SW 1271 (cell line): ENCODE data around the gene DPP6.
"Not testable (repeated sequence)": the region's sequence is repeated elsewhere in the genome, so short reads cannot be mapped to it uniquely, and the experiment has no call there.

Source experiments
- DNase-seq, 2 experiments: peaks; one replicate each; lab custom pipeline; 2025; lab: John Stamatoyannopoulos, UW

The DPP6 gene

GRCh38 chr7:154072395-154073181 lies 20.4 kb downstream of the DPP6 start:
- not testable (repeated sequence) for DNase-seq

GRCh38 chr7:154078523-154078922 lies 26.3 kb downstream of the DPP6 start:
- not testable (repeated sequence) for DNase-seq

- not testable (repeated sequence) for DNase-seq
These were observed 28.1 kb downstream of the DPP6 start for GRCh38 chr7:154080249-154080648.

GRCh38 chr7:154087037-154087725 lies 35.0 kb downstream of the DPP6 start:
- not testable (repeated sequence) for DNase-seq

- DNase-seq, result not testable (repeated sequence)
These were observed 39.9 kb downstream of the DPP6 start for GRCh38 chr7:154092093-154092492.

- not testable (repeated sequence) for DNase-seq
These were observed 43.0 kb downstream of the DPP6 start for GRCh38 chr7:154095201-154095600.

GRCh38 chr7:154105063-154105462 lies 52.9 kb downstream of the DPP6 start:
- not testable (repeated sequence) for DNase-seq

GRCh38 chr7:154109615-154110014 lies 57.4 kb downstream of the DPP6 start:
- not testable (repeated sequence) for DNase-seq

- not testable (repeated sequence) for DNase-seq
These were observed 61.6 kb downstream of the DPP6 start for GRCh38 chr7:154113732-154114351.

- not testable (repeated sequence) for DNase-seq
These were observed 65.5 kb downstream of the DPP6 start for GRCh38 chr7:154117411-154118390.

GRCh38 chr7:154120825-154121224 lies 68.6 kb downstream of the DPP6 start:
- not testable (repeated sequence) for DNase-seq

- DNase-seq, result not testable (repeated sequence)
These were observed 70.5 kb downstream of the DPP6 start for GRCh38 chr7:154122720-154123119.

GRCh38 chr7:154123397-154123796 lies 71.2 kb downstream of the DPP6 start:
- not testable (repeated sequence) for DNase-seq

GRCh38 chr7:154129142-154129541 lies 76.9 kb downstream of the DPP6 start:
- not testable (repeated sequence) for DNase-seq

GRCh38 chr7:154132617-154133016 lies 80.4 kb downstream of the DPP6 start:
- not testable (repeated sequence) for DNase-seq

- not testable (repeated sequence) for DNase-seq
These were observed 81.6 kb downstream of the DPP6 start for GRCh38 chr7:154133703-154134277.

GRCh38 chr7:154134698-154135097 lies 82.5 kb downstream of the DPP6 start:
- not testable (repeated sequence) for DNase-seq

- DNase-seq, result not testable (repeated sequence)
These were observed 83.4 kb downstream of the DPP6 start for GRCh38 chr7:154135646-154136045.

GRCh38 chr7:154145922-154146706 lies 93.9 kb downstream of the DPP6 start:
- DNase-seq, result not testable (repeated sequence)

GRCh38 chr7:154146707-154147038 lies 94.5 kb downstream of the DPP6 start:
- not testable (repeated sequence) for DNase-seq
